PFSK-1 (cell line): ENCODE results near the gene BABAM2.

Experiments used
- FOXP2 ChIP-seq: optimal IDR thresholded peaks from 2 replicates; pipeline ENCODE3; 2011; ENCODE audit warnings: borderline replicate concordance, control low read depth, inconsistent platforms; ENCODE audit not compliant: insufficient read depth; ENCODE audit errors: extremely low read length, extremely low read depth
- POLR2AphosphoS5 ChIP-seq: IDR thresholded peaks from 2 replicates; pipeline ENCODE4 v1.6.1; 2012; ENCODE audit warnings: low read depth, mild to moderate bottlenecking, control low read depth, low read length, moderate library complexity
- REST ChIP-seq, 2 experiments: IDR thresholded peaks; 2 replicates each; pipeline versions ENCODE4 v1.6.1 to v1.8.0; 2011 to 2012; ENCODE audit warnings: low read depth in 2 of 2, low read length in 2 of 2, control low read depth in 1 of 2, inconsistent platforms in 1 of 2, mild to moderate bottlenecking in 1 of 2, moderate library complexity in 1 of 2; ENCODE audit not compliant: insufficient read depth in 1 of 2
- SIN3A ChIP-seq: IDR thresholded peaks from 2 replicates; pipeline ENCODE4 v1.6.1; 2012; ENCODE audit warnings: mild to moderate bottlenecking, low read length, moderate library complexity, borderline replicate concordance; ENCODE audit not compliant: insufficient read depth
- TAF1 ChIP-seq: IDR thresholded peaks from 2 replicates; pipeline ENCODE4 v1.6.1; 2012; ENCODE audit warnings: low read length, control low read depth, borderline replicate concordance; ENCODE audit not compliant: insufficient read depth

DNA sequence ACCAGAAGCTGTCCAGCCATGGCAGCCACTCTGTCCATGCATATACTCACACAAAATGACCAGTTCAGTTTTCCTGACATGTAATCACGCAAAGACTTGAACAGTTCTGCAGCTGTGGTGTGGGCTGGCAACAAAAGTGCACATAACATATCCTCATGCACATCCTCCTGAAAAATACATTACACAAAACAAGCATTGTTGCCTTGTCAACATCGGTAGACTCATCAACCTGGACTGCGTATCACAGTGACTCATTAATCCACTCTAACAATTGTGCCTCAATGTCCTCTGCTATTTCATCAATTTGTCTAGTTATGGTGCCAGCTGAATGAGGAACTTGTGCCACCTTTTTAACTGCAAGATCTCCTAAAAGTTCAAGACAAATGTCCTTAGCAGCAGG, 19.8 kb upstream of the BABAM2 start:
- TF ChIP-seq TAF1 = no peak
- TF ChIP-seq REST (IDR thresholded peaks at IDR 0.05; ENCODE audit: insufficient read depth in 1 of 2, low read depth in 2 of 2, low read length in 2 of 2) = no peak
- no peak for TF ChIP-seq POLR2AphosphoS5
- no peak for TF ChIP-seq SIN3A
- TF ChIP-seq FOXP2 = no peak
